IPS-NIHi7 (cell line): ENCODE results near the gene CCDC198.

Experiments
- DNase-seq: peaks from one replicate; pipeline ENCODE4 v3.0.0; 2012; ENCODE audit warnings: mixed read lengths; ENCODE audit errors: extremely low spot score

The CCDC198 gene

DNA sequence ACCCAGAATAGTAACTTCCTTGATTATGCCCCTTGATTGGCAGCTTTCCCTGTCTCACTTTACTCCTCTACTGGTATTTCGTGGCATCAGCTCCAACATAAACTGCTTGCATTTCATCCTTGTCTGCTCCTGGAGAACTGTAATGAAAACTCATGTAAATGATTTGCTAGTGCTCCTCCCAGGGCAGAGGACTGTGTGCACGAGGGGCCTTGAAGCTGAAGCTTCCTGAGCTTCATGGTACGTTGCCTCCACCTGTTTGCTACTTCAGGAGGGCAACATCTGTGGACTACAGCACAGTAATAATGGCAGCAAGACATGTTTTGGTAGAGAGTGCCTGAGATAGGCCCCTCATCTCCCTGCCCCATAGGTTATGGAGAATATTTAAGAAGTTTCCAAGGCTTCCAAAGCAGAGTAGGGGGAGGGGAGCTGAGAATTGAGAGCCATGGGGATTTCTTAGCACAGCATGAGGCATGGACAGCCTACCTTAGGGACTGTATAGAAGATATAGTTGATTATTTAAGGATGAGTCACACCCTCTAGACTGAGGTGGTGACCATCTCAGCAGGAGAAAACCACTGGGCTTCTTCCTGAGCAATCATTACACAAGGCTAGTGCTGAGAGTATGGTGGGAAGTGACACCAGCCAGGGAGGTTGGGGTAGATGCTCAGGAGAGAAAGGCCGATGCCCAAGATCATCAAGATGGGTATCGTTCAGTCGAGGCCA is 29.5 kb downstream of the CCDC198 start:
- no peak for DNase-seq

- DNase-seq, result no peak
Measured at GRCh38 chr14:57462551-57462950, 31.1 kb downstream of the CCDC198 start.

DNA sequence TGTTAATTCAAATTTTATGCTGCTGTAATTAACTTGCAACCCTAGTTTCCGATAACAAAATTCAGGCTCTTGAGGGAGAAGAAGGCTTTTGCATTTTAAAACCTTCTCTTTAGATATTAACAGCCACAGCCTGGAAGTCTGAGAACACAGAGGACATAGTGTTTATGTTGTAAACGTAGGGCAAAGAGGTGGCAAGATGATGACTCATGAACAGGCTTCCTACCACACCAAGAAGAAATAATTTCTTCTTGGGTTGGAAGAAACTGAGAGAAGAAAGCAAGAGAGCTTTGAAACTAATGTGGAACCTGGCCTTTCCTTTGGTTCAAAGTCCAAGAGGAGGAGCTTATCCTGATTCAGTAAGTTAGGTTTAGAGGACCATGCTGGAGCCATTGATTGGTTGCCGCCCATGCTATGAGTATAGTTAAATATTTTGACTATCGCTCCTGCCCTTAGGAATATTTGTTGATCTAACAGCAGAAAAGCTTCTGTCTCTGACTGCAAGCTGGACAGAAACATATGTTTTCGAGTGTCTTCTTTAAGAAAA is 31.8 kb downstream of the CCDC198 start:
- no peak for DNase-seq

- no peak for DNase-seq
Measured at GRCh38 chr14:57435923-57436322, 57.7 kb downstream of the CCDC198 start.

- DNase-seq, result no peak
Measured at GRCh38 chr14:57420986-57421385, 72.7 kb downstream of the CCDC198 start.

- DNase-seq, result no peak
Measured at GRCh38 chr14:57420033-57420432, 73.6 kb downstream of the CCDC198 start.
